ENCODE data around the gene RRAGA.

RRAGA gene

GRCh38 chr9:19032406-19032805 lies 16.8 kb upstream of the RRAGA start:
- DNase-seq (ENCODE audit: low read depth), result no peak
- H3K4me3 ChIP-seq (ENCODE audit: low read depth, low read length), result no peak overlapping the region
- TF ChIP-seq CTCF (IDR thresholded peaks at IDR 0.05; ENCODE audit: low read depth, low read length), result no peak
- TF ChIP-seq MYC (IDR thresholded peaks at IDR 0.05; ENCODE audit: low read depth, low read length), result no peak
- no peak for TF ChIP-seq POLR2A (IDR thresholded peaks at IDR 0.05; ENCODE audit: extremely low read depth, insufficient read length)
- no peak for TF ChIP-seq MAX (IDR thresholded peaks at IDR 0.05; ENCODE audit: low read depth, low read length)

GRCh38 chr9:19033015-19033414 lies 16.2 kb upstream of the RRAGA start, which contains the start of gene SAXO1:
Gene SAXO1 (minus strand): TSS chr9:19033209. CDS start chr9:19032908, 301 bp downstream.
- no peak for TF ChIP-seq CTCF (IDR thresholded peaks at IDR 0.05; ENCODE audit: low read depth, low read length)
- TF ChIP-seq MAX (IDR thresholded peaks at IDR 0.05; ENCODE audit: low read depth, low read length), result no peak
- no peak for TF ChIP-seq MYC (IDR thresholded peaks at IDR 0.05; ENCODE audit: low read depth, low read length)
- TF ChIP-seq POLR2A (IDR thresholded peaks at IDR 0.05; ENCODE audit: extremely low read depth, insufficient read length), result no peak
- DNase-seq (ENCODE audit: low read depth), result no peak
- H3K4me3 ChIP-seq (ENCODE audit: low read depth, low read length), result no peak within 1 kb of the TSS

GRCh38 chr9:19036611-19037010 lies 12.6 kb upstream of the RRAGA start:
- H3K4me3 ChIP-seq (ENCODE audit: low read depth, low read length), result no peak overlapping the region
- TF ChIP-seq MYC (IDR thresholded peaks at IDR 0.05; ENCODE audit: low read depth, low read length), result no peak
- no peak for TF ChIP-seq MAX (IDR thresholded peaks at IDR 0.05; ENCODE audit: low read depth, low read length)
- TF ChIP-seq POLR2A (IDR thresholded peaks at IDR 0.05; ENCODE audit: extremely low read depth, insufficient read length), result no peak
- TF ChIP-seq CTCF (IDR thresholded peaks at IDR 0.05; ENCODE audit: low read depth, low read length), result peak; percentile 44
- DNase-seq (ENCODE audit: low read depth), result no peak

- peak; percentile 28; the same call in 1 of the 2 replicates for TF ChIP-seq MAX (IDR thresholded peaks at IDR 0.05; ENCODE audit: low read depth, low read length)
- TF ChIP-seq POLR2A (IDR thresholded peaks at IDR 0.05; ENCODE audit: extremely low read depth, insufficient read length), result no peak
- peak overlapping the region; percentile 87 for H3K4me3 ChIP-seq (ENCODE audit: low read depth, low read length)
- peak; percentile 67 for DNase-seq (ENCODE audit: low read depth)
These were observed 850 bp downstream of the RRAGA start for GRCh38 chr9:19049917-19050636.

GRCh38 chr9:19050637-19051591 lies 1.7 kb downstream of the RRAGA start:
- peak overlapping the region; percentile 87 for H3K4me3 ChIP-seq (ENCODE audit: low read depth, low read length)
- no peak for TF ChIP-seq CTCF (IDR thresholded peaks at IDR 0.05; ENCODE audit: low read depth, low read length)
- no peak for TF ChIP-seq MYC (IDR thresholded peaks at IDR 0.05; ENCODE audit: low read depth, low read length)
- TF ChIP-seq MAX (IDR thresholded peaks at IDR 0.05; ENCODE audit: low read depth, low read length), result no peak
- TF ChIP-seq POLR2A (IDR thresholded peaks at IDR 0.05; ENCODE audit: extremely low read depth, insufficient read length), result no peak
- DNase-seq (ENCODE audit: low read depth), result no peak

Measured in NB4 (cell line).